Hematopoietic multipotent progenitor cell treated with erythropoietin and hydrocortisone succinate and interleukin-3 and kit ligand, for 6 days (in vitro differentiated cells): ENCODE measurements around the gene DNAJC11.

Experiments
- DNase-seq: peaks from one replicate; pipeline ENCODE4 v3.0.0-alpha.2; 2015

The DNAJC11 gene

DNA sequence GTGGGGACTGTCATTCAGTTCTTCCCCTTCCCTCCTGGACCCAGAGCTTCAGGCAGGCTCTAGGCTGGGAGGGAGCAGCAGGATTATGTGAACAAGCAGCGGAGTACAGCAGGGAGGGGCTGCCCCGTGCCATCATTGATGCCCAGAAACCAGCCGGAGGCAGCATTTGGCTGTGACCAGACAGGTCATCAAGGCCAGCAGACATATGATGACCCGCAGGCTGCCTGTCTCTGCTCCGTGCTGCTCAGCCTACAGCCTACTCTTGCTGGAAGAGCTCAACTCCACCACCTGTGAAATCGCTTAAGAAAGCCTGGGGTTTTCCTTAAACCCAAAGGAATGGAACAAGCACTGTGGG is 103.9 kb downstream of the DNAJC11 start:
- DNase-seq = no peak

DNA sequence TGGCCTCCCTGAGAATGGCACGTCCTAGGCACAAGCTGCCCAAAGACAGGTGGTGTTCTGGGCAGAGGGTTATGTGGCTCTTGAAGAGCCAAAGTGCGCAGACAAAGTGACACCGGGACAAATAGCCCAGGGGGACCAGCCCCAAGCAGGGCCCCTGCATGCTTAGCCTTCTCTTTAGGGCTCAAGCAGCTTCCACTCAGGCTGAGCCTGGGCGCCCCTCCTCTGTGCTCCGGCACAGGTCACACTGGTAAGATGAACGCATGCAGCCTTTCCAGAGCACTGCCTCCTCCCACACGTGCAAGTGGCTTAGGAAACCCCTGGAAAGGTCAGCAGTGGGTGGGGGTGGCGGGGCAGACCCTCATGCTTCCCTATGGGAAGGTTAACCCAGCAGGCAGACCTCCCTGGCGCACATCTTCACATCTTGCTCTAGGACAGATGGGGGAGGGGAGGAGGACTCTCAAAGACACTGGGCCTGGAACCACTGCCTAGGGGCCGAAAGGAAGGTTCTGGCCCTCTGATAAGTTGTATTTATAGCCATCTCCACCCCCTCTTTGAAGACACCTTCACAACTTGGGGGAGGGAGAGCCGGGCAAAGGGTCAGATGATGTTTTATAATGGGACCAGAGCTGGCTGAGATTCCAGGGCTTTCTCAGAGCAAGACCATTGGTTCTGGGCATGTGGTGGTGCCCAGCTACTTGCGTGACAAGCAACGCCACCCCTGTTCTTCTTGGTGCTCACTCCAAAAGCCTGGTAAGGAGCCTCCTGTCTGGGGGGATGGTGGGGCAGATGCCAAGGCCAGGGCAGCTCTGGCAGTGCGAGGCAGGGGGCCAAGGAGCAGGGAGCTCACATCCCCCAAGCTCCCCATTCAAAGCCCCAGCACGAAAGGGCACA is 104.5 kb downstream of the DNAJC11 start:
- no peak for DNase-seq

DNA sequence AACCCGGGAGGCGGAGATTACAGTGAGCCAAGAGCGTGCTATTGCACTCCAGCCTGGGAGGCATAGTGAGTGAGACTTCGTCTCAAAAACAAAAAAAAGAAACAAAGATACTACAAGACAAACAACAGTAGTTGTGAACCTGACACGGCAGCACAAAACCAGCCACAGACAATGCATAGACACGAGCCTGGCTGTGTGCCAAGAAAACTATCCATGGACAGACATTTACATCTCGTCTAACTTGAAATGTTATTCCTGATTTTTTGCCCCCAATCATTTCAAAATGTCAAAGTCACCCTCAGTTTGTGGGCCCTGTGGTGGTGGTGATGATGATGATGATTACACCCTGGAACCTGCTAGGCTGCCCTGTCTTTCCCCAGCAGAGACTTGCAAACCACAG is 105.3 kb downstream of the DNAJC11 start:
- DNase-seq = peak; percentile 45

DNA sequence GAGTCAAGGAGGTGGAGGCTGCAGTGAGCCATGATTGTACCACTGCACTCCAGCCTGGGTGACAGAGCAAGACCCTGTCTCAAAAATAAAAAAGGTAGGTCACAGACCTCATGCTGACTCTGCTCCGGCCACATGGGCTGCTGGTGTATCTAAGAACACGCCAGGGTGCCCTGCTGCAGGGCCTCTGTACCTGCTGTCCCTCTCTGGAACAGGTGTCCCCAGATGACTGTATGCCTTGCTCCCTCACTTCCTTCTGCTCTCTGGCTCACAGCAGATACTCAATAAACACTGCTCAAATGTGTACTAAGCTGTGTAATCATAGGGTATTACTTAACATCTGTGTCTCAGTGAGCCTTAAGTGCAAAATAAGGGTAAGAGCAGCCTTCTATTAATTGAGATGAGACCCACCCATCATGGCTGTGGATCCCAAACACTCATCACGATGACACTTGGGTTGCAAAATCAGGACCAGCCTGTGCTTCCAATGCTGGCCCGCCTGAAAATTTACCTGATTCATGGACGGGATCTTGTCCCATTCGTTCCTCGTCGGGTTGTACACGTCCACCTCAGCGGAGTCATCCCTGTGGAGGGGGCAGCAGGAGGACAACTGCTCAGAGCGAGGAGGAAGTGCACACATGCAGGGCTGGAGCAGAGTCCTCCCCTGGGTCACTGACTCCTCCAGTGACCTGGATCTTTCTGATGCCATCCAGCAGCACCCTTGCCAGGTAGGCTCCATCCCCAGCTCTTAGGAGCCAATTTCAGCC is 106.5 kb downstream of the DNAJC11 start:
- no peak for DNase-seq

DNA sequence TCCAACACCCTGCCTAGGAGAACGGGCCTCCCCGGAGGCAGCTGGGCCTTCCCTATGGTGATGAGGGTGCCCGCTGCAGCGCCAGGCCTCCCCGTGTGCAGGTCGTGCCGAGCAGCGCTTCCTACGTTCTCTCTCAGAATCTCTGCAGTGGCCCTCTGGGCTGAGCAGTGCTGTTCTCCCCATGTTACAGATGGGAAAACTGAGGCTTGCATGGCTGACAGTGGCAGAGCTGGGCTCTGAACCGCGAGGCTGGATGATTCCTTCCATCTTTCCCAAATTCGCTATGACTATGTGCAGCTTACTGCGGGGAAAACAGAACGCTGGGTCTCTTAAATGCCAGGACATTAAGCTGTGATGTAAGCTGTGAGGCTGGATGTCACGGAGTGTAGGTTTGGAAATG is 107.8 kb downstream of the DNAJC11 start:
- DNase-seq = no peak

DNA sequence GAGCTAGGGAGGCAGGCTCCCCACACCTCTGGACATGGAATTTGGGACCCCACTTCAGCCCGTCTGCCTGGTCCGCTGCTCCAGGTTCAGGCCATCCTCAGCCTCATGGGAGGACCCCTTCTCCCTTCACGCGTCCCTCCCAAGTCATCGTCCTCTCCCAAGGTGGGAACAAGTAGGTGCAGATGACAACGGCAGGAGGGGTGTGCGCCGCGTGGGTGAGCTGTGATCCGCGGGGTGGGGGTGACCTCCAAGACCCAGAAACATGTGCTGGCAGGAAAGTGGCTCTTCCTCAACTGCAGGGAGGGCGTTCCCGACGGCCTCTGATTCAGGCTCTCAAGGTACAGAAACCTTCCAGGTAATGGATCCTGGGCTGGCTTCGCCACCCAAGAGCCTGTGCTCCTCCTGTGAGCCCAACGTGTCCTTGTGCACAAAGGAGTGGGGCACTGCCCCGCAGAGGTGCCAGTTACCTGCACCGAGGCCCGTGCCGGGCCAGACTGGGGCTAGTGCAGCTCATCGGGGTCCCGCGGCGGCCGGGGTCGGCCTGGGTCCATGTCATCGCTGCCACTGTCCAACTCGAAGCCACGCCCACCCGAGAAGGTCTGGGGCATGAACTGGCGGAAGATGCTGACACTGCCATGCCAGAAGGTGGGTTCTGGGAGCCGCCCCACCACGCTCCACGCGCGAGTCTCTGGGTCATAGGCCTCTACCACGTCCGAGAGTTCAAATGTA is 108.6 kb downstream of the DNAJC11 start:
- DNase-seq = no peak

DNA sequence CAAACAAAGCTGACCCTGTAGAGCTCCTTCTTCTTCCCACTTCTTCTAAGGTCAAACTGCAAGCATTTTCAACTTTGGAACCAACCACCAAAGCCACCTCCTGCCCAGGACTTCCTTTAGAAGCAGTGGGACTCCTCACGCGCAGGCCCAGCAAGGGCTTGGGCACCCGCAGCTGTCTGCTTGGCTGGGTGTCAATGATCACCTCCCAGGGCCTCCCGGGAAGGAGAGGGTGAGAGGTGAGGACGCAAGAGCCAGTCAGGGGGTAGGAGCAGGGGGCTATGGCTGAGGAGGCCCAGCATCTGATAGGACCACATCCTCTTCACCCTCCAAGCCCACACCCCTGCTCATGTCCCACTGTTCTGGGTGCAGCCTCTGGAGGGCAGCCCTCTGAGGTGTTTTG is 109.2 kb downstream of the DNAJC11 start:
- DNase-seq = no peak

DNA sequence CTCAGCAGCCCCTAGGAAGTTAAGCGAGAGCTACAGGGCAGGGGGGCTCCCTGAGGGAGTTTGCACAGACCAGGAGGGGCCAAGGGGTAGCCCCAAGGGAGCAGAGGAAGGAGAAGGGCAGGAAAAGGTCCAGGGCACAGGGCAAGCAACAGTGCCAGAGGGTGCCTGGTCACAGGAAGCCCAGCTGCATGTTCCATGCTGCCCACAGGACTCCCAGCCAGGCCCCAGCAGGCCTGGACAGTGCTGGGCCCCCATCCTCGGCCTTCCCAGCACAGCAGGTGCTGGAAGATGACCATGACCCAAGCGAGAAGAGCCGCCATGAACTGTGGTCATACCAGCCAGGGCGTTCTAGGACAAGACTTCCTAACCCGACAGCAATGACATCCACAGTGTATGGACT is 110.0 kb downstream of the DNAJC11 start:
- DNase-seq = no peak

DNA sequence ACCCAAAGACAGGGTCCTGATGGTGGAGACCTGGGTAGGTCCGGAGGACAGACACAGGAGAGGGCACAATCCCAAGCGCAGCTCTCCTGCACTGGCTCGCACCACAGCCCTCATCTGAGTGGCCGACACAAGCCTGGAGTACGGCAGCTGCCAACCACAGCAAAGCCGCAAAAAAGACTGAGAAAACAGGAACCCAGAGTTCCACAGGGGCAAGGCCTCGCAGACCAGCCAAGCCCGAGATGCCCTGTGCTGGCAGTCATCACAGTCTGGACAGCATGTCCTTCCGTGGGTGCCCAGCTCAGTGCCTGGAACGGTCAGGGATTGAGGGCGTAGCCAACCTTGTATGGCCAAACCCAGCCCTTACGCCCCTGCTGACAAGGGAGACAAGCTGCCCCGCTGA is 110.4 kb downstream of the DNAJC11 start:
- DNase-seq = peak; percentile 69

DNA sequence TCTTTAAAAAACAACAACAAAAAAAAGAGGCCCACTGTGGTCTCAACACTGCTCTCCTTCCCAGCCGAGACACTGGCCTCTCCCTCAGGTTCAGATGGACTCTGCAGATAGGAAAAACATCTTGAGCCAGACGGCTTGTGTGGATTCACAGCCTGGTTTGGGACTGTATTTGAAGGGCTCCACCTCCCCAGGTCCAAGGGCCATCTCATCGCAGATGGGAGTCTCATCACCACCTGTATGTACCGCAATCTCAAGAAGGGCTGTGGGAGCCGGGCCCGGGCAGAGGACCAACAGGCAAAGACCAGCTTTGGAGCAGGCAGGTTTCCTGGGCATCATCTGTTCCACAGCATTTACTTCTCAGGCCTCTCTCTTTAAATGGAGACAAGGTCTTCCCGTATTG is 111.6 kb downstream of the DNAJC11 start:
- no peak for DNase-seq

DNA sequence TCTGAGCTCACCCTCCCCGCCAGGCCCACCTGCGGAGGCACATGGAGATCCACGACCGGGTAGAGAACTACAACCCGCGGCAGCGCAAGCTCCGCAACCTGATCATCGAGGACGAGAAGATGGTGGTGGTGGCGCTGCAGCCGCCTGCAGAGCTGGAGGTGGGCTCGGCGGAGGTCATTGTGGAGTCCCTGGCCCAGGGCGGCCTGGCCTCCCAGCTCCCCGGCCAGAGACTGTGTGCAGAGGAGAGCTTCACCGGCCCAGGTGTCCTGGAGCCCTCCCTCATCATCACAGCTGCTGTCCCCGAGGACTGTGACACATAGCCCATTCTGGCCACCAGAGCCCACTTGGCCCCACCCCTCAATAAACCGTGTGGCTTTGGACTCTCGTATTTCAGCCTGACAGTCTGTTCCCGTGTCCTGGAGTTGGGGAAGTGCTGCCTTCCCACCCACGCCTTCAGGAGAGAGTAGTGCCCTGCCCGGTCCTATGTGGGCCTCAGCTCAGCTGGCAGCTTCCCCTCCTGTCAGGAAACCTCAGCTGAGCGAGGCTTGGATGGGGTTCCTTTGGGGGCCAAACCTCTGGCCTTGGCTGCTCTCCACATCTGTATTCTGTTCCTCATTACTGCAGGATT is 112.6 kb downstream of the DNAJC11 start:
- DNase-seq = no peak

DNA sequence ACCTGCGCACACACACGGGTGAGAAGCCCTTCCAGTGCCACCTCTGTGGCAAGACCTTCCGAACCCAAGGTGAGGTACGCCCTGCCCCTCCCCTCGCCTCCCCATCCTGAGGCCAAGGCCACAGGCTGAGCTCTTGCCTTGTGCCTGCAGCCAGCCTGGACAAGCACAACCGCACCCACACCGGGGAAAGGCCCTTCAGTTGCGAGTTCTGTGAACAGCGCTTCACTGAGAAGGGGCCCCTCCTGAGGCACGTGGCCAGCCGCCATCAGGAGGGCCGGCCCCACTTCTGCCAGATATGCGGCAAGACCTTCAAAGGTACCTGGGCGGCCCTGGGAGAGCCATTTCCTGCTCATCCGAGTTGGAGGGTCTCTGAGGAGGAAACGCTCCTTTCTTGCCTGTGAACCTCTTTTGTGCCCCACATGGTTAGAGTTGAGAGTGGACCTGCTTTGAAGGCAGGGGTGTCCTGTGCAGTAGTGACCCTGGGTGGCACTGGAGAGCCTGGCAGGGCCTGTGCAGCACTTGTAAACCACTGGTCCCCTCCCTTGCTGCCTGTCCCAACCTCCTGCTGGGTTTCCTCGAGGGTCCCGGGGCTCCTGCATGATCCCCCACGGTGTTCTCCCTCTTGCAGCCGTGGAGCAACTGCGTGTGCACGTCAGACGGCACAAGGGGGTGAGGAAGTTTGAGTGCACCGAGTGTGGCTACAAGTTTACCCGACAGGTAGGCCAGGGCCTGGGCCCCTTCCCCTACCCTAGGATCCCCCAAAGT is 113.3 kb downstream of the DNAJC11 start:
- DNase-seq = no peak

DNA sequence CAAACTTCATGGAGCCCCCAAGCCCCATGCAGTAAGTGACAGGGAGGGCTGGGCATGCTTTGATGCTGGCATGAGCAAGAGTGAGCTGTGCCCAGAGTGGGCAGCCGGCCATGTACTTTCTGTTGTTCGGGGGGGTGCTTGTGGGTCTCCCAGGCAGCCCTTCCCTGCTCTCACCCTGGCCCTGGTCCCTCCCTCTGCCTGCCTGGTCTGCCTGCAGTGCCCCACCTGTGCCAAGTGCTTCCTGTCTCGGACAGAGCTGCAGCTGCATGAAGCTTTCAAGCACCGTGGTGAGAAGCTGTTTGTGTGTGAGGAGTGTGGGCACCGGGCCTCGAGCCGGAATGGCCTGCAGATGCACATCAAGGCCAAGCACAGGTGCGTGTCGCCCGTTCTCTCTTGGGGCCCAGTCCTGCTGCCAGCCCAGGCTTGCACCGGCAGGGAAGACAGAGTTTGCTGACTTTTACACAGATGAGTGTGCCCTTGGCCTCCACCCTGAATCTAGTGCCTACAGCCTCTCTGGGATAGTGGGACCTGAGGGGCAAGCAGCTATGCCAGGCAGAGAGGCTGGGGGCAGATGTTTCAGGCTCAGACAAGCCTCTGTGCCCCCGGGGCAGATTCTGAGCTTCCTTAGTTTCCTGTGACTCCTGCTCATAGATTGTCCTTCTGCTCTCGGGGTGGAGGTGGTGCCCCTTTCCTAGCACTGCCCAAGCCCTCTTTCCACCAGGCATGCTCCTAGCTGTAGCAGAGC is 114.2 kb downstream of the DNAJC11 start:
- DNase-seq = no peak

DNA sequence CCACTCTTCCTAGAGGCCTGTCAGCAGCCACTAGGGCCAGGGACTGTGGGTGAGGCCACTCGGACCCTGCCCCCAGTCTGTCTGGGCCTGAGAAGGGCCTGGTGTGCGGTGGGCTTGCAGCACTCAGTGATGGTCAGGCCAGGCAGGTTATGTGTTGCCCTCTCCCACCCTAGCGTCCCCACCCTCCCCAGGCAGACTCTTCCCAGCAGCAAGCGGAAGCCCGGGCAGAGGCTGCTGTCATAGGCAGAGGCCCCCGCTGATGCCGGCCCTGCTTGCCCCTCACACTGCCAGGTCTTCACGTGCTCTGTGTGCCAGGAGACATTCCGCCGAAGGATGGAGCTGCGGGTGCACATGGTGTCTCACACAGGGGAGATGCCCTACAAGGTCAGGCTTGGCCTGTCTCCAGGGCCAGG is 115.2 kb downstream of the DNAJC11 start:
- DNase-seq = no peak

DNA sequence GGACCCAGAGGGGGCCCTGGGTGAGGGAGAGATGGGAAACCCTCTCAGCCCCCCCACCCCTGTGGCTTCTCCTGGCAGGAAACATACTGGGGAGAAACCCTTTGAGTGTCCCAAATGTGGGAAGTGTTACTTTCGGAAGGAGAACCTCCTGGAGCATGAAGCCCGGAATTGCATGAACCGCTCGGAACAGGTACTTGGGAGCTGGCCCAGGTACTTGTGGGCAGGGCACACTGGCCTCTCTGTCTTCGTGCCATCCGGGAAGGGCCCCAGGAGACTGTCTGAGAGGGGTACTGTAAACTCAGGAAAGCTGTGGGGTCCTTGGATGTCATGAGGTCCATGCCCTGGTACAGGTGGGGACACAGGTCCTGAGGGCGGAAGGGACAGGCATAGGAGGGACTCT is 115.8 kb downstream of the DNAJC11 start:
- DNase-seq = no peak

DNA sequence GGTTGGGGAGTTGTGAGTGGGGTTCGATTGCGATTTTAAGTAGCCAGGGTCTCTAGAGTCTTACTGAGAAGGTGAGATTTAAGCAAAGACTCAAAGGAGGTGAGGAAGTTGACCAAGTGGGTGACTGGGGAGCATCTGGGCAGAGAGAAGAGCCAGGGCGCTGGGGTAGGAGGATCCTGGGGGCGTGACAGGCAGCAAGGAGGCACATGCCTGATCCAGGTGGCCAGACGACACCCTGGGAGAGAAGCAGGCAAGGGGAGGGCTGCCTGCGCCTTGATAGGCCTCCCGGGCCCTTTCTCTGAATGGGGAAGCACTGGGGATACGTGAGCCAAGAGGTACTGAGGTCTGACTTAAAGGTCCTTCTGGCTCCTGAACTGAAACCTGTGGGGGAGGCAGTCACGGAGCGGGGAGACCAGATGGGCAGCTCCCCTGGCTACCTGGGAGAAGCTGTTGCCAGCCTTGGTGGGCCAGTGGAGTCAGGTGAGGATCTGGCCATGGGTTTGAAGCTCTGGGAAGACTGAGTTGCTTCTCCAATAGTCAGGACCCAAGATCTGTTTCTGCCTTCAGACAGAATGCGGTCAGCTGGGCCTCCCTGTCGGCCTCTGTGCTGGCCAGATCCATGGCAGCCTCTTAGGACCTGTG is 116.4 kb downstream of the DNAJC11 start:
- no peak for DNase-seq
